PC-3 (cell line): ENCODE measurements around the gene FFAR1.

Experiments
- CTCF ChIP-seq: fragments of 300-600 bp; sonication (generic); conservative IDR thresholded peaks from 2 replicates; pipeline ENCODE4 v1.5.1; 2017; ENCODE audit warnings: antibody characterized with exemption, low read depth, mild to moderate bottlenecking, low read length
- EZH2 ChIP-seq: fragments of 300-600 bp; sonication (generic); IDR thresholded peaks from one replicate; pipeline ENCODE4 v1.6.1; 2017; ENCODE audit warnings: antibody characterized with exemption, mild to moderate bottlenecking, low read length; ENCODE audit not compliant: unreplicated experiment
- EZH2phosphoT487 ChIP-seq: fragments of 300-600 bp; sonication (generic); IDR thresholded peaks from 2 replicates; pipeline ENCODE4 v1.6.1; 2018; ENCODE audit warnings: mild to moderate bottlenecking, antibody characterized with exemption, low read length, borderline replicate concordance

GRCh38 chr19:35340431-35340830 lies 7.3 kb upstream of the FFAR1 start:
- TF ChIP-seq CTCF (no peak), EZH2 (no peak), EZH2phosphoT487 (no peak)
